Measurements from ENCODE around the gene SLC22A1.

SLC22A1 gene

DNA sequence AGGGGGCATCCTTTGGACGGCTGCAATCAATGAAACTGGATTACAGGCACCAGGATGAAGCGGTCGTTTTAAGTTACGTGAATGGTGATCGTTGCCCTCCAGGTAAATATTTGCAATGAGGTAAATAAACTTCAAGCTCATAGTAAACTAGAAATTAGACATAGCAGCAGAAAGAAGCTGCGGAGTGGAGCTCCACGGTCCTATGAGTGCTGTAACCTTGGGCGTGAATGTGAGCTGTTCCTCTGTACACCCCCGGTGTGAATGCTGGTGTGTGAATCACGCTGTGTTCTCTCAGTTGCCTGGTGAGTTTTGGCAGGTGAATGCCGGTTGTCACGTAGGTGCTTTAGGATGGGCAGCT lies 42.0 kb upstream of the SLC22A1 start:
- no peak for DNase-seq (ENCODE audit: low read depth)
- in situ Hi-C loops (cut with HindIII; ENCODE audit: low sequenced_read_pairs): no loop called here
- no peak overlapping the region for H3K4me3 ChIP-seq (ENCODE audit: low read depth, low read length)
- TF ChIP-seq, protein P1, sequence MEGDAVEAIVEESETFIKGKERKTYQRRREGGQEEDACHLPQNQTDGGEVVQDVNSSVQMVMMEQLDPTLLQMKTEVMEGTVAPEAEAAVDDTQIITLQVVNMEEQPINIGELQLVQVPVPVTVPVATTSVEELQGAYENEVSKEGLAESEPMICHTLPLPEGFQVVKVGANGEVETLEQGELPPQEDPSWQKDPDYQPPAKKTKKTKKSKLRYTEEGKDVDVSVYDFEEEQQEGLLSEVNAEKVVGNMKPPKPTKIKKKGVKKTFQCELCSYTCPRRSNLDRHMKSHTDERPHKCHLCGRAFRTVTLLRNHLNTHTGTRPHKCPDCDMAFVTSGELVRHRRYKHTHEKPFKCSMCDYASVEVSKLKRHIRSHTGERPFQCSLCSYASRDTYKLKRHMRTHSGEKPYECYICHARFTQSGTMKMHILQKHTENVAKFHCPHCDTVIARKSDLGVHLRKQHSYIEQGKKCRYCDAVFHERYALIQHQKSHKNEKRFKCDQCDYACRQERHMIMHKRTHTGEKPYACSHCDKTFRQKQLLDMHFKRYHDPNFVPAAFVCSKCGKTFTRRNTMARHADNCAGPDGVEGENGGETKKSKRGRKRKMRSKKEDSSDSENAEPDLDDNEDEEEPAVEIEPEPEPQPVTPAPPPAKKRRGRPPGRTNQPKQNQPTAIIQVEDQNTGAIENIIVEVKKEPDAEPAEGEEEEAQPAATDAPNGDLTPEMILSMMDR (IDR thresholded peaks at IDR 0.05; ENCODE audit: low read depth, low read length, missing control alignments): no peak

DNA sequence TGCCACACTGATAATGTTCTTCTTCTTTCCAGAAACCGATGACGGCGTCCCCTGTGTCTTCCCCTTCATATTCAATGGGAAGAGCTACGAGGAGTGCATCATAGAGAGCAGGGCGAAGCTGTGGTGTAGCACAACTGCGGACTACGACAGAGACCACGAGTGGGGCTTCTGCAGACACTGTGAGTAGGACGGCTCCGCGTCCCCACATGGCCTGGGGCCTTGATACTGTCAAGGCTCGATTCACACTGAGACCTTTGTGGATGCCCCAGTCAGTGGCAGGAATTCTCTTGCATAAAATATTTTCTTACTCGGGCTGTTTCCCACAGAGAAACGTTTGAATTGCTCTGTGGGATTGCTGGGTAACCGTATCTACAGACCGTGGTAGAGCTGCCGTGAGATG lies 41.5 kb upstream of the SLC22A1 start:
- in situ Hi-C loops (cut with HindIII; ENCODE audit: low sequenced_read_pairs): no loop called here
- DNase-seq (ENCODE audit: low read depth): no peak
- no peak overlapping the region for H3K4me3 ChIP-seq (ENCODE audit: low read depth, low read length)
- TF ChIP-seq, protein P1 (IDR thresholded peaks at IDR 0.05; ENCODE audit: low read depth, low read length, missing control alignments): no peak

GRCh38 chr6:160081398-160081797 lies 40.2 kb upstream of the SLC22A1 start:
- TF ChIP-seq, protein P1 (IDR thresholded peaks at IDR 0.05; ENCODE audit: low read depth, low read length, missing control alignments): no peak
- DNase-seq (ENCODE audit: low read depth): no peak
- H3K4me3 ChIP-seq (ENCODE audit: low read depth, low read length): no peak overlapping the region
- in situ Hi-C loops (cut with HindIII; ENCODE audit: low sequenced_read_pairs): no loop called here

- no peak overlapping the region for H3K4me3 ChIP-seq (ENCODE audit: low read depth, low read length)
- TF ChIP-seq, protein P1 (IDR thresholded peaks at IDR 0.05; ENCODE audit: low read depth, low read length, missing control alignments): no peak
- no peak for DNase-seq (ENCODE audit: low read depth)
- in situ Hi-C loops (cut with HindIII; ENCODE audit: low sequenced_read_pairs): no loop called here
These were observed 39.0 kb upstream of the SLC22A1 start for GRCh38 chr6:160082627-160083026.

DNA sequence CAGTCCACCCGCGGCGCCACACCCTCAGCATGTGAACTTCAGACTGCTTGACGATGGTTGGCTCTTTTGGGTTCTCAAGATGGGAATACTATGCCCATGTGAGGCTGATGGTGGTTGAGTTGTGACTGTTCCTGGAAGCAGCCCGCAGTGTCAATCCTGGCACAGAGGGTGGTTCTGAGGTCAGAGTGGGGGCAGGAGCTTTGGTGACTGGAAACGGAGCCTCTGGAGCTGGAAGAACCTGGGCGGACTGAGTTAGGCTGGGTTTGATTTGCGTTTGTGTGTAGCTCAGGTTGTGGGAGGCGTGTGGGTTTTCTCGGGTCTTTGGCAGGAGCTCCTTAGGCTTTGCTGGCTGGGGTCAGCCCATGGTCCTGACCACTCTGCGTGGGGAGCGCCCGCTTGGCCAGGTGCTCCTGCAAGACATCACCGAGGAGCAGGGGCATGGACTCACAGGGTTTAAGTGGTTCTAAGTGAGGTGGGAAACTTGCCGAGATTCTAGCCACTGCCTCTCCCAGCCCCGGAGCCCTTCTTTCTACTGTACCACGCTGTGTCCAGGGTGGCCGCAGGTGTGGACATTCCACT lies 37.3 kb upstream of the SLC22A1 start:
- no peak for DNase-seq (ENCODE audit: low read depth)
- in situ Hi-C loops (cut with HindIII; ENCODE audit: low sequenced_read_pairs): no loop called here
- no peak overlapping the region for H3K4me3 ChIP-seq (ENCODE audit: low read depth, low read length)
- TF ChIP-seq, protein P1 (IDR thresholded peaks at IDR 0.05; ENCODE audit: low read depth, low read length, missing control alignments): no peak

DNA sequence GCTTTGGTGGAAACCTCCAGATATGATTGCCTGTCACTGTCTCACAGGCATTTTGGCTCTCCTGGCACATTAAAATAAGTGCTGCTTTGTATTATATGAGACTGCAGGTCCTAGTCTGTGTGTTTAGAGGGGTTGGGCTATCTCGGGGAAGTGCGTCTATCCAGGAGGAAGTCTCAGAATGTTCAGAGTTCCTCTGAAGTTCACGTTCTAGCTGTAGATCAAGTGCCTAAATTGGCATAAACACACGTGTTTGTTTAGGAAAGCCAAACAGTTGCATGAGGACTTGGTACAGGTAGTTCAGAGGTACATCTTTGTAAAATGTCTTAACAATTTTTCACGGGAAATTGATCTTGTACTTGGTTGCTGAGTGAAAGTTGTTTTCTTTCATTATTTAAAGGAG lies 36.4 kb upstream of the SLC22A1 start:
- no peak for DNase-seq (ENCODE audit: low read depth)
- in situ Hi-C loops (cut with HindIII; ENCODE audit: low sequenced_read_pairs): no loop called here
- H3K4me3 ChIP-seq (ENCODE audit: low read depth, low read length): no peak overlapping the region
- TF ChIP-seq, protein P1 (IDR thresholded peaks at IDR 0.05; ENCODE audit: low read depth, low read length, missing control alignments): no peak

All from astrocyte of the cerebellum (primary cell).